Lower lobe of right lung (tissue), 2 donors: ENCODE measurements around the gene EPHA8. TPM values are rescaled to one million over a fixed set of nuclear protein-coding genes. Genes with fewer than 3 reads are reported as not detected.

Source experiments
- ATAC-seq, 2 donors: fragments of 200-7000 bp; cut with Tn5 transposase; one replicate each; pipeline ENCODE4 v1.9.1; 2020 to 2022; ENCODE audit warnings: mild to moderate bottlenecking in 2 of 2, moderate library complexity in 2 of 2
- DNase-seq: peaks from one replicate; pipeline ENCODE4 v3.0.0-alpha.2; 2020
- H3K27ac ChIP-seq: fragments of 200-600 bp; one replicate; pipeline ENCODE4 v1.8.0; 2022
- H3K27me3 ChIP-seq: fragments of 200-600 bp; one replicate; pipeline ENCODE4 v1.8.0; 2022; ENCODE audit warnings: low read depth
- H3K36me3 ChIP-seq: fragments of 200-600 bp; one replicate; pipeline ENCODE4 v1.8.0; 2022; ENCODE audit warnings: mild to moderate bottlenecking
- H3K4me1 ChIP-seq: fragments of 200-600 bp; one replicate; pipeline ENCODE4 v1.8.0; 2022
- H3K4me3 ChIP-seq: fragments of 200-600 bp; one replicate; pipeline ENCODE4 v1.8.0; 2022; ENCODE audit warnings: mild to moderate bottlenecking
- H3K9me3 ChIP-seq: fragments of 200-600 bp; one replicate; pipeline ENCODE4 v1.8.0; 2022
- CTCF ChIP-seq: fragments of 200-600 bp; IDR thresholded peaks from one replicate; pipeline ENCODE4 v1.8.0; 2022; ENCODE audit warnings: antibody characterized with exemption, mild to moderate bottlenecking
- intact Hi-C: fragments of 100-400 bp; cut with DNase I; formaldehyde crosslinking; loops from one replicate; pipeline ENCODE4 v1.11.0; 2022
- total RNA-seq: library from RNA; stranded (reverse); fragmentation: NEBNext Ultra II Directional; extraction: Animal tissue kit (Norgen Biotek cat#: 25700); gene quantifications from one replicate; pipeline ENCODE4 v1.2.1, GENCODE V29; 2021
- donor health status: DM: no; HTN: yes; CAD: no; lungs with severe emphysema.

The EPHA8 gene
- total RNA-seq, 1 donor from 2014 or later, result not detected

GRCh38 chr1:22618056-22618455 is 54.8 kb downstream of the EPHA8 start:
- TF ChIP-seq CTCF, result no peak
- H3K27me3 ChIP-seq, result peaks cover 56% of the 10 kb centered on the region
- intact Hi-C loops, result no loop called here
- no peaks in the 10 kb centered on the region for H3K9me3 ChIP-seq
- no peak overlapping the region for H3K27ac ChIP-seq
- no peak for ATAC-seq
- H3K36me3 ChIP-seq, result no peaks in the 10 kb centered on the region
- H3K4me1 ChIP-seq, result no peaks in the 10 kb centered on the region
- no peak for DNase-seq
- H3K4me3 ChIP-seq, result no peak overlapping the region

GRCh38 chr1:22619252-22619651 is 56.0 kb downstream of the EPHA8 start:
- peaks cover 64% of the 10 kb centered on the region for H3K27me3 ChIP-seq
- ATAC-seq, result no peak

GRCh38 chr1:22619798-22620197 is 56.5 kb downstream of the EPHA8 start:
- H3K4me3 ChIP-seq, result no peak overlapping the region
- TF ChIP-seq CTCF, result no peak
- ATAC-seq, result no peak
- peaks cover 65% of the 10 kb centered on the region for H3K27me3 ChIP-seq
- no peak overlapping the region for H3K27ac ChIP-seq
- intact Hi-C loops, result no loop called here
- H3K9me3 ChIP-seq, result no peaks in the 10 kb centered on the region
- no peak for DNase-seq
- no peaks in the 10 kb centered on the region for H3K4me1 ChIP-seq
- H3K36me3 ChIP-seq, result no peaks in the 10 kb centered on the region

More at GRCh38 chr1:22619252-22619651, 56.0 kb downstream of the EPHA8 start:
- DNase-seq, result no peak
- no peak overlapping the region for H3K27ac ChIP-seq
- no peaks in the 10 kb centered on the region for H3K9me3 ChIP-seq
- TF ChIP-seq CTCF, result no peak
- no peak overlapping the region for H3K4me3 ChIP-seq
- no peaks in the 10 kb centered on the region for H3K4me1 ChIP-seq
- intact Hi-C loops, result no loop called here
- no peaks in the 10 kb centered on the region for H3K36me3 ChIP-seq

- H3K9me3 ChIP-seq, result no peaks in the 10 kb centered on the region
- no peaks in the 10 kb centered on the region for H3K4me1 ChIP-seq
- H3K27me3 ChIP-seq, result peaks cover 72% of the 10 kb centered on the region
- intact Hi-C loops, result no loop called here
- no peak overlapping the region for H3K27ac ChIP-seq
- no peaks in the 10 kb centered on the region for H3K36me3 ChIP-seq
- H3K4me3 ChIP-seq, result no peak overlapping the region
- DNase-seq (no peak), ATAC-seq (no peak)
- TF ChIP-seq CTCF, result no peak
Measured at GRCh38 chr1:22621761-22622160, 58.5 kb downstream of the EPHA8 start.

GRCh38 chr1:22625262-22625925 is 62.1 kb downstream of the EPHA8 start:
- TF ChIP-seq CTCF, result no peak
- Histone ChIP-seq H3K27me3 (peaks cover 66% of the 10 kb centered on the region), H3K9me3 (no peaks in the 10 kb centered on the region), H3K4me1 (no peaks in the 10 kb centered on the region), H3K27ac (no peak overlapping the region), H3K4me3 (no peak overlapping the region), H3K36me3 (no peaks in the 10 kb centered on the region)
- no peak for ATAC-seq
- no peak for DNase-seq
- intact Hi-C loops, result no loop called here
